Airway epithelial cell (primary cell): ENCODE measurements around the gene HGF. TPM values are rescaled to one million over a fixed set of nuclear protein-coding genes. Genes with fewer than 3 reads are reported as not detected.

ENCODE experiments used
- total RNA-seq: library from RNA; depleted of rRNA; stranded (reverse); fragments of >200 nt; gene quantifications from 2 replicates; pipeline ENCODE4 v1.2.3, GENCODE V29; 2015

The HGF gene
- total RNA-seq, result 0.23 and 0.49 TPM in 2 replicates

GRCh38 chr7:81769891-81770727 lies at the start of gene HGF:
TSS of gene HGF (minus strand) at chr7:81770047. CDS start at chr7:81769971, 76 bp downstream.

